ENCODE measurements around the gene EBI3. TPM values are rescaled to one million over a fixed set of nuclear protein-coding genes. Genes with fewer than 3 reads are reported as not detected.

Gene EBI3
- total RNA-seq, 1 donor from 2014 or later: not detected

- intact Hi-C loops (cut with DNase I): no loop called here
These were observed 44.5 kb upstream of the EBI3 start for GRCh38 chr19:4184718-4185352.

GRCh38 chr19:4185413-4186086, 43.8 kb upstream of the EBI3 start:
- peaks cover 22% of the 10 kb centered on the region for H3K4me1 ChIP-seq
- intact Hi-C loops (cut with DNase I): no loop called here

More at GRCh38 chr19:4184718-4185352, 44.5 kb upstream of the EBI3 start:
- Histone ChIP-seq H3K4me1 (peaks cover 27% of the 10 kb centered on the region), H3K27ac (no peak overlapping the region), H3K27me3 (no peaks in the 10 kb centered on the region), H3K36me3 (peaks cover 0 to 9% of the 10 kb centered on the region in 2 donors), H3K4me3 (no peak overlapping the region), H3K9me3 (no peaks in the 10 kb centered on the region)
- TF ChIP-seq POLR2AphosphoS5 (IDR thresholded peaks at IDR 0.05; ENCODE audit: insufficient read depth in 1 of 2, low read depth in 1 of 2) (no peak), POLR2A (IDR thresholded peaks at IDR 0.05) (no peak)
- TF ChIP-seq, protein P1, sequence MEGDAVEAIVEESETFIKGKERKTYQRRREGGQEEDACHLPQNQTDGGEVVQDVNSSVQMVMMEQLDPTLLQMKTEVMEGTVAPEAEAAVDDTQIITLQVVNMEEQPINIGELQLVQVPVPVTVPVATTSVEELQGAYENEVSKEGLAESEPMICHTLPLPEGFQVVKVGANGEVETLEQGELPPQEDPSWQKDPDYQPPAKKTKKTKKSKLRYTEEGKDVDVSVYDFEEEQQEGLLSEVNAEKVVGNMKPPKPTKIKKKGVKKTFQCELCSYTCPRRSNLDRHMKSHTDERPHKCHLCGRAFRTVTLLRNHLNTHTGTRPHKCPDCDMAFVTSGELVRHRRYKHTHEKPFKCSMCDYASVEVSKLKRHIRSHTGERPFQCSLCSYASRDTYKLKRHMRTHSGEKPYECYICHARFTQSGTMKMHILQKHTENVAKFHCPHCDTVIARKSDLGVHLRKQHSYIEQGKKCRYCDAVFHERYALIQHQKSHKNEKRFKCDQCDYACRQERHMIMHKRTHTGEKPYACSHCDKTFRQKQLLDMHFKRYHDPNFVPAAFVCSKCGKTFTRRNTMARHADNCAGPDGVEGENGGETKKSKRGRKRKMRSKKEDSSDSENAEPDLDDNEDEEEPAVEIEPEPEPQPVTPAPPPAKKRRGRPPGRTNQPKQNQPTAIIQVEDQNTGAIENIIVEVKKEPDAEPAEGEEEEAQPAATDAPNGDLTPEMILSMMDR (IDR thresholded peaks at IDR 0.05): no peak
- DNase-seq (ENCODE audit: extremely low spot score in 2 of 2): no peak

DNA sequence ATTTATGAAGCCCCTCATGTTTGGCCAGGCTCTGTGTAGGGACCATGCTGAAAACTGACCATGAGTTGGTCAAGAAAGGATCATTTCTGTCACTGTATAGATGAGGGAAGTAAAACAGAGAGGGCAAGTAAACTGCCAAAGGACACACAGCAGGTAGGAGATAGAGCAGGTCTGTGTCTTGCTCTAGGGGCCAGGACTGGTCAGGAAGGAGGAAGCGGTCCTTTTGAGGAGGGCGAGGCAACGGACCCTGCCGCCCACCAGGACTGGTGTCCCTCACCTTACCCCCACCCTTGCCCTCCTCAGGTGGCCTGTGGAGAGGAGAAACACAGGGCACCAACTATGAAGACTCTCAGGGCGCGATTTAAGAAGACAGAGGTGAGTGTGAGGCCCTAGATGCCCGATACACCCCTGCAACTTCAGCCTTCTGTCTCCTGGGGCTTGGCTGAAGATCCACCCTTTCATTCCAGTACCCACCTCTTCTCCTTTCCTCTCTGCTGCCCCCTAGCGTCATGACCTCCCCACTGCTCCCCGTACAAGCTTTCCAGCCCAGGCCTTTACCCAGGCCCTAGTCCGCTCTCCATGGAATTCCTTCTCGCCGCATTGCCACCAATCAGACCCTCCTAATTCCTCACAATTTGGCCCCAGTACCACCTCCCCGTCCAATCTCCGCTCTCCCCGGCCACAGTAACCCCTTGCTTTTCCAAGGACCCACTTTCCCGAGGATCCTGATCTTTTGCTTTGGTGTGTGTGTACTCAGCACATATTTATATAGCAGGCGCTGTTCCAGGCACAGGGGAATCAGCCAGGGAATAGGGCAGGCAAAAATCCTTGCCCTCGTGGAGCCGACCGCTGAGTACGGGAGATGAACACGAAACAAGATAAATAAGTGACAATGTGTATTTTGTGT, 43.0 kb upstream of the EBI3 start:
- H3K36me3 ChIP-seq: no peaks in the 10 kb centered on the region
- H3K27me3 ChIP-seq: no peaks in the 10 kb centered on the region
- no peak for TF ChIP-seq POLR2AphosphoS5 (IDR thresholded peaks at IDR 0.05; ENCODE audit: insufficient read depth in 1 of 2, low read depth in 1 of 2)
- TF ChIP-seq, protein P1 (IDR thresholded peaks at IDR 0.05): peak in 2 of 3 experiments; percentile 5 to 37
- no peak for DNase-seq (ENCODE audit: extremely low spot score in 2 of 2)
- H3K9me3 ChIP-seq: no peaks in the 10 kb centered on the region
- H3K27ac ChIP-seq: no peak overlapping the region
- H3K4me1 ChIP-seq: peaks cover 14% of the 10 kb centered on the region
- no peak overlapping the region for H3K4me3 ChIP-seq
- intact Hi-C loops (cut with DNase I): no loop called here

More at GRCh38 chr19:4185413-4186086, 43.8 kb upstream of the EBI3 start:
- TF ChIP-seq POLR2A (IDR thresholded peaks at IDR 0.05) (no peak), POLR2AphosphoS5 (IDR thresholded peaks at IDR 0.05; ENCODE audit: insufficient read depth in 1 of 2, low read depth in 1 of 2) (no peak)
- TF ChIP-seq, protein P1 (IDR thresholded peaks at IDR 0.05): no peak
- Histone ChIP-seq H3K36me3 (peaks cover 0 to 2% of the 10 kb centered on the region in 2 donors), H3K27ac (no peak overlapping the region), H3K27me3 (no peaks in the 10 kb centered on the region), H3K9me3 (no peaks in the 10 kb centered on the region), H3K4me3 (no peak overlapping the region)
- DNase-seq (ENCODE audit: extremely low spot score in 2 of 2): no peak

- H3K27me3 ChIP-seq: no peaks in the 10 kb centered on the region
- no peak for DNase-seq (ENCODE audit: extremely low spot score in 2 of 2)
- intact Hi-C loops (cut with DNase I): no loop called here
- no peak overlapping the region for H3K27ac ChIP-seq
- peaks cover 6% of the 10 kb centered on the region for H3K4me1 ChIP-seq
- no peak for TF ChIP-seq POLR2AphosphoS5 (IDR thresholded peaks at IDR 0.05; ENCODE audit: insufficient read depth in 1 of 2, low read depth in 1 of 2)
- TF ChIP-seq POLR2A (IDR thresholded peaks at IDR 0.05): no peak
- TF ChIP-seq, protein P1 (IDR thresholded peaks at IDR 0.05): no peak
- H3K36me3 ChIP-seq: no peaks in the 10 kb centered on the region
- H3K9me3 ChIP-seq: no peaks in the 10 kb centered on the region
- no peak overlapping the region for H3K4me3 ChIP-seq
These were observed 41.8 kb upstream of the EBI3 start for GRCh38 chr19:4187313-4188122.

Measured in vagina (tissue), 2 donors.